Bronchial epithelial cell (primary cell): ENCODE measurements around the gene ZNRF2. TPM values are rescaled to one million over a fixed set of nuclear protein-coding genes. Genes with fewer than 3 reads are reported as not detected.

ENCODE experiments used
- DNase-seq: peaks from one replicate; pipeline ENCODE4 v3.0.0-alpha.2; 2010; ENCODE audit warnings: low read depth
- FAIRE-seq: peaks from 2 replicates; lab custom pipeline; 2011; peaks lifted over from hg19 to GRCh38; lab: Jason Lieb, UNC
- H3K27me3 ChIP-seq: 2 replicates; pipeline ENCODE4 v1.5.1; 2011; ENCODE audit warnings: low read length; ENCODE audit not compliant: control insufficient read depth, insufficient read depth
- H3K36me3 ChIP-seq: 2 replicates; pipeline ENCODE4 v1.5.1; 2011; ENCODE audit warnings: low read length; ENCODE audit not compliant: control insufficient read depth, insufficient read depth
- H3K4me3 ChIP-seq: 2 replicates; pipeline ENCODE4 v1.5.1; 2011; ENCODE audit warnings: mild to moderate bottlenecking, low read depth, low read length, control low read depth
- total RNA-seq: library from RNA; depleted of rRNA; stranded (reverse); fragments of >200 nt; gene quantifications from 2 replicates; pipeline ENCODE4 v1.2.1, GENCODE V29; 2014
- TF ChIP-seq, protein P1 (sequence below): IDR thresholded peaks from 2 replicates; pipeline ENCODE4 v1.5.1; 2011; ENCODE audit warnings: mild to moderate bottlenecking, moderate library complexity, low read length, control low read depth, inconsistent platforms; ENCODE audit not compliant: insufficient read depth, severe bottlenecking

The ZNRF2 gene
- total RNA-seq, 1 donor from 2014 or later, result 18.4 TPM

GRCh38 chr7:30351724-30352123 lies 67.3 kb downstream of the ZNRF2 start:
- Histone ChIP-seq H3K4me3 (no peak overlapping the region), H3K36me3 (no peaks in the 10 kb centered on the region), H3K27me3 (no peaks in the 10 kb centered on the region)
- TF ChIP-seq, protein P1, sequence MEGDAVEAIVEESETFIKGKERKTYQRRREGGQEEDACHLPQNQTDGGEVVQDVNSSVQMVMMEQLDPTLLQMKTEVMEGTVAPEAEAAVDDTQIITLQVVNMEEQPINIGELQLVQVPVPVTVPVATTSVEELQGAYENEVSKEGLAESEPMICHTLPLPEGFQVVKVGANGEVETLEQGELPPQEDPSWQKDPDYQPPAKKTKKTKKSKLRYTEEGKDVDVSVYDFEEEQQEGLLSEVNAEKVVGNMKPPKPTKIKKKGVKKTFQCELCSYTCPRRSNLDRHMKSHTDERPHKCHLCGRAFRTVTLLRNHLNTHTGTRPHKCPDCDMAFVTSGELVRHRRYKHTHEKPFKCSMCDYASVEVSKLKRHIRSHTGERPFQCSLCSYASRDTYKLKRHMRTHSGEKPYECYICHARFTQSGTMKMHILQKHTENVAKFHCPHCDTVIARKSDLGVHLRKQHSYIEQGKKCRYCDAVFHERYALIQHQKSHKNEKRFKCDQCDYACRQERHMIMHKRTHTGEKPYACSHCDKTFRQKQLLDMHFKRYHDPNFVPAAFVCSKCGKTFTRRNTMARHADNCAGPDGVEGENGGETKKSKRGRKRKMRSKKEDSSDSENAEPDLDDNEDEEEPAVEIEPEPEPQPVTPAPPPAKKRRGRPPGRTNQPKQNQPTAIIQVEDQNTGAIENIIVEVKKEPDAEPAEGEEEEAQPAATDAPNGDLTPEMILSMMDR, result no peak
- no peak for DNase-seq
- FAIRE-seq, result no peak

- DNase-seq (no peak), FAIRE-seq (no peak)
- Histone ChIP-seq H3K36me3 (no peaks in the 10 kb centered on the region), H3K27me3 (no peaks in the 10 kb centered on the region), H3K4me3 (no peak overlapping the region)
- TF ChIP-seq, protein P1, result no peak
These were observed 67.8 kb downstream of the ZNRF2 start for GRCh38 chr7:30352169-30352568.

- Histone ChIP-seq H3K4me3 (no peak overlapping the region), H3K27me3 (no peaks in the 10 kb centered on the region), H3K36me3 (no peaks in the 10 kb centered on the region)
- no peak for DNase-seq
- TF ChIP-seq, protein P1, result no peak
- no peak for FAIRE-seq
These were observed 69.1 kb downstream of the ZNRF2 start for GRCh38 chr7:30353532-30353931.

DNA sequence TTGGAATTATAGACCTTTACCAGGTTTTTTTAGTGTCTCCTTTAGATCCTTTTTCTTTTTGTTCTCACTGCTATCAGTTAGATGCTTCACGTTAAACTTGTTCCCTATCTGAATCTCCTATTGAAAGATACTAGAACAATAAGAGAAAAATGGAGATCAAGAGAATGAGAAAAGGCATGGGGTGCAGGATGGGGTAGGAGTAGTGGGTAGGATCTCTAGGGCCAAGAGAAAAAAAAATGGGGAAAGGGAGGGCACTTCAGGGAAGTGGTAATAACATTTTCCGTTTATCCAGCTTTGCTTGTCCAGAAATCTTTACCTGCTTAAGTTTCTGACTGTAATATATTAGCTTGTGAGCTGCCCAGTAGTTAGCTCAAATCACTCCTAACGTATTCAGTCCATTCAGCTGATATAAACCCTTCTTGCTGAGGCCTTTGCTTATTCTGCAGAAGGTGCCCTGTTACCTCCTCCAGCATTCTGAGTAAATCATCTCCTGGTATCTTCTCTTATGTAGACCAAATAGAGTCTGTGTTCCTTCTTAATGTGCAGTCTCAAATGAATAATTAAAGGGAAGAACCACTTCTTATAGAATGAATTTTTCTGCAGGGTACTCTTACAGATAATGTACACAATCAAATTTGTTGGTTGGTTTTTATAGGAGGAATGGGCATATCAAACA lies 69.7 kb downstream of the ZNRF2 start:
- no peak for FAIRE-seq
- H3K36me3 ChIP-seq, result no peaks in the 10 kb centered on the region

GRCh38 chr7:30354791-30355190 lies 70.4 kb downstream of the ZNRF2 start:
- TF ChIP-seq, protein P1, result no peak
- no peak overlapping the region for H3K4me3 ChIP-seq
- FAIRE-seq, result no peak

More for the DNA sequence above, 69.7 kb downstream of the ZNRF2 start:
- Histone ChIP-seq H3K4me3 (no peak overlapping the region), H3K27me3 (no peaks in the 10 kb centered on the region)
- DNase-seq, result no peak
- TF ChIP-seq, protein P1, result no peak

DNA sequence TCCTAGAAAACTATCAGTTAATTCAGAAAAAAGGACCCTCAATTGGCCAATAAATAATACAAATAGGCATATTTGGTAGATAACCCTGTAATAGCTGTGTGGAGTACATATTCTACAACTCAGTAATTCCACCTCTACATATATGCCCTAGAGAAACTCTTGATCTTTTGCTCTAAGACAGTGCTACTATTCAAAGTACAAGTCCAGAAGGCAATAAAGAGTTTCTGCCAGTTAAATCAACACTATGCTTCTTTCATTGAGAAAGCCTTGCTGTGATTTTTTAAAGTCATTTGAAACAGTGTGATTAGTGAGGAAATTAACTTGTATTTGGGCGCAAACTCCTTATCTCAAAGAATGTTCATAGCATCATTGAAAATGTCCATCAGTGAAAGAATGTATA lies 75.6 kb downstream of the ZNRF2 start:
- no peaks in the 10 kb centered on the region for H3K27me3 ChIP-seq
- no peak for DNase-seq

More at GRCh38 chr7:30354791-30355190, 70.4 kb downstream of the ZNRF2 start:
- Histone ChIP-seq H3K36me3 (no peaks in the 10 kb centered on the region), H3K27me3 (no peaks in the 10 kb centered on the region)
- DNase-seq, result no peak

More for the DNA sequence above, 75.6 kb downstream of the ZNRF2 start:
- FAIRE-seq, result no peak
- H3K36me3 ChIP-seq, result no peaks in the 10 kb centered on the region
- H3K4me3 ChIP-seq, result no peak overlapping the region
- TF ChIP-seq, protein P1, result no peak
